H9 (cell line): Measurements from ENCODE around the gene ZNF628. TPM values are rescaled to one million over a fixed set of nuclear protein-coding genes. Genes with fewer than 3 reads are reported as not detected.

Source experiments
- DNase-seq: peaks from one replicate; pipeline ENCODE4 v3.0.0-alpha.2; 2017
- H2AFZ ChIP-seq: one replicate; pipeline ENCODE4 v1.6.1; 2013; ENCODE audit warnings: mild to moderate bottlenecking, low read length, control low read depth, moderate library complexity
- H2AK5ac ChIP-seq: 2 replicates; pipeline ENCODE4 v1.6.1; 2013; ENCODE audit warnings: low read length, control low read depth, mixed read lengths; ENCODE audit not compliant: insufficient read length
- H2BK120ac ChIP-seq: one replicate; pipeline ENCODE4 v1.6.1; 2013; ENCODE audit warnings: low read depth, mild to moderate bottlenecking, low read length, control low read depth, inconsistent platforms; ENCODE audit not compliant: poor library complexity, severe bottlenecking
- H2BK12ac ChIP-seq: 2 replicates; pipeline ENCODE4 v1.6.1; 2013; ENCODE audit warnings: low read length, control low read depth, mixed read lengths, low read depth; ENCODE audit not compliant: insufficient read length
- H2BK15ac ChIP-seq: 2 replicates; pipeline ENCODE4 v1.6.1; 2013; ENCODE audit warnings: low read depth, low read length, control low read depth
- H2BK20ac ChIP-seq: one replicate; pipeline ENCODE4 v1.6.1; 2013; ENCODE audit warnings: low read depth, mild to moderate bottlenecking, low read length, control low read depth, inconsistent platforms; ENCODE audit not compliant: poor library complexity, severe bottlenecking
- H2BK5ac ChIP-seq: 2 replicates; pipeline ENCODE4 v1.6.1; 2013; ENCODE audit warnings: low read length, control low read depth, mixed read lengths; ENCODE audit not compliant: insufficient read length
- H3K14ac ChIP-seq: 2 replicates; pipeline ENCODE4 v1.6.1; 2013; ENCODE audit warnings: low read length, control low read depth; ENCODE audit not compliant: insufficient read depth
- H3K18ac ChIP-seq: 2 replicates; pipeline ENCODE4 v1.6.1; 2013; ENCODE audit warnings: low read depth, mild to moderate bottlenecking, mixed read lengths, low read length, control low read depth; ENCODE audit not compliant: insufficient read length
- H3K23ac ChIP-seq: 2 replicates; pipeline ENCODE4 v1.6.1; 2013; ENCODE audit warnings: low read length, control low read depth, mixed read lengths, low read depth; ENCODE audit not compliant: insufficient read length
- H3K23me2 ChIP-seq: 2 replicates; pipeline ENCODE4 v1.6.1; 2013; ENCODE audit warnings: low read depth, mild to moderate bottlenecking, mixed read lengths, low read length, control low read depth; ENCODE audit not compliant: insufficient read length, poor library complexity, severe bottlenecking
- H3K27ac ChIP-seq: 2 replicates; pipeline ENCODE4 v1.5.1; 2013; ENCODE audit warnings: low read length, control low read depth, mixed read lengths, low read depth; ENCODE audit not compliant: insufficient read length
- H3K27me3 ChIP-seq: 2 replicates; pipeline ENCODE4 v1.6.1; 2013; ENCODE audit warnings: low read length, control low read depth, inconsistent platforms; ENCODE audit not compliant: insufficient read depth
- H3K4ac ChIP-seq: 2 replicates; pipeline ENCODE4 v1.6.1; 2013; ENCODE audit warnings: low read depth, mild to moderate bottlenecking, control low read depth, inconsistent platforms, low read length, moderate library complexity
- H3K4me1 ChIP-seq: 2 replicates; pipeline ENCODE4 v1.6.1; 2013; ENCODE audit warnings: low read length, control low read depth, inconsistent platforms; ENCODE audit not compliant: insufficient read depth
- H3K4me2 ChIP-seq: 2 replicates; pipeline ENCODE4 v1.6.1; 2013; ENCODE audit warnings: low read length, control low read depth, mixed read lengths; ENCODE audit not compliant: insufficient read length, insufficient read depth
- H3K56ac ChIP-seq: 2 replicates; pipeline ENCODE4 v1.6.1; 2013; ENCODE audit warnings: low read depth, mild to moderate bottlenecking, mixed read lengths, low read length, control low read depth; ENCODE audit not compliant: insufficient read length
- H3K79me1 ChIP-seq: 2 replicates; pipeline ENCODE4 v1.6.1; 2013; ENCODE audit warnings: low read depth, mild to moderate bottlenecking, moderate library complexity, low read length, control low read depth, inconsistent platforms; ENCODE audit not compliant: insufficient read depth, poor library complexity, severe bottlenecking
- H3K79me2 ChIP-seq: 2 replicates; pipeline ENCODE4 v1.6.1; 2013; ENCODE audit warnings: low read length, control low read depth, inconsistent platforms; ENCODE audit not compliant: insufficient read depth
- H3K9ac ChIP-seq: 2 replicates; pipeline ENCODE4 v1.6.1; 2013; ENCODE audit warnings: low read length, control low read depth, mixed read lengths; ENCODE audit not compliant: insufficient read length; ENCODE audit errors: extremely low read depth
- H3K9me3 ChIP-seq: one replicate; pipeline ENCODE4 v1.6.1; 2013; ENCODE audit warnings: low read depth, low read length, inconsistent platforms; ENCODE audit not compliant: control insufficient read depth
- H3T11ph ChIP-seq: one replicate; pipeline ENCODE4 v1.6.1; 2013; ENCODE audit warnings: mild to moderate bottlenecking, low read length, control low read depth, inconsistent platforms
- H4K20me1 ChIP-seq: one replicate; pipeline ENCODE4 v1.6.1; 2013; ENCODE audit not compliant: control insufficient read depth, insufficient read length, insufficient read depth
- H4K5ac ChIP-seq: 2 replicates; pipeline ENCODE4 v1.6.1; 2013; ENCODE audit warnings: low read depth, mild to moderate bottlenecking, mixed read lengths, low read length, control low read depth; ENCODE audit not compliant: insufficient read length
- H4K8ac ChIP-seq: replicated peaks from 2 replicates; pipeline ENCODE4 v1.6.1; 2013; ENCODE audit warnings: low read length, control low read depth, mixed read lengths, low read depth; ENCODE audit not compliant: insufficient read length
- H4K91ac ChIP-seq: 2 replicates; pipeline ENCODE4 v1.6.1; 2013; ENCODE audit warnings: low read depth, mild to moderate bottlenecking, moderate library complexity, mixed read lengths, low read length, control low read depth; ENCODE audit not compliant: insufficient read length
- H3K27ac Mint-ChIP-seq, 3 experiments: 2 replicates in 2 of 3; 3 replicates in 1 of 3; pipeline ENCODE4 v1.8.0; 2020 to 2021; ENCODE audit warnings: mixed read lengths in 3 of 3, mild to moderate bottlenecking in 1 of 3, moderate library complexity in 1 of 3
- H3K27me3 Mint-ChIP-seq: 2 replicates; pipeline ENCODE4 v1.8.0; 2021; ENCODE audit warnings: low read depth, mild to moderate bottlenecking, moderate library complexity, mixed read lengths
- H3K36me3 Mint-ChIP-seq, 3 experiments: 2 replicates in 2 of 3; 3 replicates in 1 of 3; pipeline ENCODE4 v1.8.0; 2020 to 2021; ENCODE audit warnings: low read depth in 3 of 3, mixed read lengths in 3 of 3; ENCODE audit not compliant: insufficient read depth in 1 of 3
- H3K4me1 Mint-ChIP-seq, 2 experiments: 2 replicates each; pipeline ENCODE4 v1.8.0; 2020; ENCODE audit warnings: mixed read lengths in 2 of 2
- H3K4me3 Mint-ChIP-seq, 2 experiments: 2 replicates in 1 of 2; 3 replicates in 1 of 2; pipeline ENCODE4 v1.8.0; 2020 to 2021; ENCODE audit warnings: mild to moderate bottlenecking in 2 of 2, mixed read lengths in 2 of 2, moderate library complexity in 1 of 2
- H3K9me3 Mint-ChIP-seq, 2 experiments: 2 replicates in 1 of 2; 3 replicates in 1 of 2; pipeline ENCODE4 v1.8.0; 2020; ENCODE audit warnings: mild to moderate bottlenecking in 2 of 2, mixed read lengths in 2 of 2, moderate library complexity in 1 of 2
- WGBS: extraction: QIAGEN DNeasy Blood & Tissue Kit; methylation state at CpG from one replicate; pipeline ENCODE4 v1.1.7; 2013; ENCODE audit warnings: missing lambda C conversion rate, low lambda C conversion rate, mixed read lengths; ENCODE audit not compliant: insufficient read length; ENCODE audit errors: extremely low coverage; 5-methylcytosine and 5-hydroxymethylcytosine counted together
- total RNA-seq: library from RNA; stranded (reverse); gene quantifications from 2 replicates; pipeline ENCODE4 v1.2.1, GENCODE V29; 2021
- TF ChIP-seq, protein P1 (sequence below): fragments of 200-600 bp; sonication (generic); conservative IDR thresholded peaks from 3 replicates; pipeline ENCODE4 v1.8.0; 2021; ENCODE audit warnings: antibody characterized with exemption, mild to moderate bottlenecking

The ZNF628 gene
- total RNA-seq, 1 experiment from 2014 or later = 16.6 TPM

DNA sequence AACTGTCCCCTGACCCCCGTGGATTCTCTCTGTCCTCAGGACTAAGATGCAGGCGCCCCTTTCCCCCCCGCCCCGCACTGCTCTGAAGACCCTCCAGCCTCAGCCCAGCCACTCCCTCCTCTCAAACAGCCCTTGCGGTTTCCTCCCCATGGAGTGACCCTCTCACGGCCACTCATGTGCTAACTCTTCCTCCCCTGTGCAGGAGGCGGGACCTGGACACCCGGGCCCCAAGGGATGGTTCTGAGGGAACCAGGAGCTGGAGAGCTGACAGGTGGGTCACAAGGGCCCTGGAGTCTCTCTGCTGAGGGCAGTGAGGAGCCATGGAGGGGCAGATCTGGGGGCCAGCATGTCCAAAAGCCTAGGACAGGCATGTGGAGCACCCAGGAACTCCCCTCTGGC lies 16.9 kb upstream of the ZNF628 start:
- Histone ChIP-seq H2BK15ac (no peak overlapping the region), H3K9me3 (no peaks in the 10 kb centered on the region), H3K23ac (no peak overlapping the region), H3K4me2 (peak overlapping the region; percentile 43), H3K56ac (no peak overlapping the region), H4K91ac (no peak overlapping the region), H3K27me3 (no peaks in the 10 kb centered on the region), H3K9ac (no peak overlapping the region), H2AK5ac (no peak overlapping the region), H3K14ac (no peak overlapping the region), H3K27ac (no peak overlapping the region), H3K79me1 (no peaks in the 10 kb centered on the region), H2BK5ac (no peak overlapping the region), H3K18ac (no peak overlapping the region), H4K20me1 (no peaks in the 10 kb centered on the region), H3K79me2 (0 out of 2 replicates have a peak, but pooled peaks cover 4% of the 10 kb centered on the region), H2AFZ (no peak overlapping the region), H3K23me2 (peaks cover 5% of the 10 kb centered on the region), H3K4me1 (peaks cover 5% of the 10 kb centered on the region; the same call in 1 of the 2 replicates), H2BK20ac (no peak overlapping the region), H4K8ac (no peak overlapping the region), H2BK120ac (no peak overlapping the region), H2BK12ac (no peak overlapping the region), H4K5ac (no peak overlapping the region), H3K4ac (no peak overlapping the region), H3T11ph (no peak overlapping the region)
- H3K4me3 Mint-ChIP-seq = no peak overlapping the region; a peak in 1 of 5 replicates
- no CpG with 5 or more reads among the region's 8 CpGs for WGBS
- H3K27ac Mint-ChIP-seq = no peak overlapping the region
- H3K27me3 Mint-ChIP-seq = peaks cover 6% of the 10 kb centered on the region
- H3K4me1 Mint-ChIP-seq = peaks cover 18 to 32% of the 10 kb centered on the region in 2 experiments
- H3K9me3 Mint-ChIP-seq = peaks cover 0 to 3% of the 10 kb centered on the region in 2 experiments; a peak in 1 of 5 replicates
- TF ChIP-seq, protein P1, sequence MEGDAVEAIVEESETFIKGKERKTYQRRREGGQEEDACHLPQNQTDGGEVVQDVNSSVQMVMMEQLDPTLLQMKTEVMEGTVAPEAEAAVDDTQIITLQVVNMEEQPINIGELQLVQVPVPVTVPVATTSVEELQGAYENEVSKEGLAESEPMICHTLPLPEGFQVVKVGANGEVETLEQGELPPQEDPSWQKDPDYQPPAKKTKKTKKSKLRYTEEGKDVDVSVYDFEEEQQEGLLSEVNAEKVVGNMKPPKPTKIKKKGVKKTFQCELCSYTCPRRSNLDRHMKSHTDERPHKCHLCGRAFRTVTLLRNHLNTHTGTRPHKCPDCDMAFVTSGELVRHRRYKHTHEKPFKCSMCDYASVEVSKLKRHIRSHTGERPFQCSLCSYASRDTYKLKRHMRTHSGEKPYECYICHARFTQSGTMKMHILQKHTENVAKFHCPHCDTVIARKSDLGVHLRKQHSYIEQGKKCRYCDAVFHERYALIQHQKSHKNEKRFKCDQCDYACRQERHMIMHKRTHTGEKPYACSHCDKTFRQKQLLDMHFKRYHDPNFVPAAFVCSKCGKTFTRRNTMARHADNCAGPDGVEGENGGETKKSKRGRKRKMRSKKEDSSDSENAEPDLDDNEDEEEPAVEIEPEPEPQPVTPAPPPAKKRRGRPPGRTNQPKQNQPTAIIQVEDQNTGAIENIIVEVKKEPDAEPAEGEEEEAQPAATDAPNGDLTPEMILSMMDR = no peak
- no peak for DNase-seq
- H3K36me3 Mint-ChIP-seq = peaks cover 11 to 17% (median 13%) of the 10 kb centered on the region in 3 experiments
